HepG2 (cell line): ENCODE results near the gene TCN2. TPM values are rescaled to one million over a fixed set of nuclear protein-coding genes. Genes with fewer than 3 reads are reported as not detected.
A peak's percentile ranks its signal among the peaks of the same experiment; 100 is the strongest.
"Not testable (repeated sequence)": the region's sequence is repeated elsewhere in the genome, so short reads cannot be mapped to it uniquely, and the experiment has no call there.

Experiments
- ATAC-seq: fragments of 200-7000 bp; cut with Tn5 transposase; 3 replicates; pipeline ENCODE4 v1.9.1; 2020; ENCODE audit warnings: mild to moderate bottlenecking, moderate library complexity
- BruUV-seq: library from RNA; stranded (reverse); fragments of 400-500 nt; replicated peaks from 2 replicates; lab custom pipeline; 2021; lab: Mats Ljungman, UMichigan
- CTCF ChIA-PET: fragments of 300-600 bp; formaldehyde crosslinking; extraction: SDS; loops from one replicate; lab custom pipeline; 2021; ENCODE audit warnings: low total read pairs, inconsistent platforms, low intra/inter-chr PET ratio; lab: Yijun Ruan, JAX
- POLR2A ChIA-PET: fragments of 350-600 bp; sonication (Branson Sonifier 250); formaldehyde crosslinking; loops from one replicate; lab custom pipeline; 2020; ENCODE audit warnings: antibody characterized with exemption, inconsistent platforms; lab: Yijun Ruan, JAX
- DNase-seq: peaks from one replicate; pipeline ENCODE4 v3.0.0-alpha.2; 2015; ENCODE audit warnings: low spot score
- FAIRE-seq: peaks from 3 replicates; lab custom pipeline; 2011; peaks lifted over from hg19 to GRCh38; lab: Jason Lieb, UNC
- H2AFZ ChIP-seq: one replicate; pipeline ENCODE4 v1.6.1; 2011; ENCODE audit warnings: low read length, inconsistent platforms
- H3K27ac ChIP-seq: fragments of 300-600 bp; 3 replicates; pipeline ENCODE4 v1.8.0; 2011; ENCODE audit warnings: mixed run types, mild to moderate bottlenecking, mixed read lengths, low read length, inconsistent platforms; ENCODE audit not compliant: insufficient read depth; ENCODE audit errors: extremely low read length
- H3K27me3 ChIP-seq, 2 experiments: fragments of 200-600 bp in 1 of 2; 2 replicates in 1 of 2; 3 replicates in 1 of 2; pipeline versions ENCODE4 v1.6.0 to v1.8.0; 2011; ENCODE audit warnings: low read length in 2 of 2, mild to moderate bottlenecking in 2 of 2, moderate library complexity in 2 of 2, inconsistent platforms in 1 of 2; ENCODE audit not compliant: insufficient read depth in 2 of 2, control insufficient read depth in 1 of 2
- H3K36me3 ChIP-seq, 2 experiments: fragments of 200-600 bp in 1 of 2; replicated peaks in 1 of 2; 2 replicates in 1 of 2; 3 replicates in 1 of 2; pipeline versions ENCODE4 v1.5.1 to v1.8.0; 2011; ENCODE audit warnings: low read length in 2 of 2, inconsistent platforms in 1 of 2; ENCODE audit not compliant: insufficient read depth in 2 of 2, control insufficient read depth in 1 of 2
- H3K4me1 ChIP-seq: 2 replicates; pipeline ENCODE4 v1.5.1; 2012; ENCODE audit warnings: low read length, inconsistent platforms; ENCODE audit not compliant: insufficient read depth
- H3K4me2 ChIP-seq: 2 replicates; pipeline ENCODE4 v1.6.0; 2011; ENCODE audit warnings: low read depth, low read length, inconsistent platforms
- H3K4me3 ChIP-seq, 3 experiments: fragments of 200-600 bp in 1 of 3; sonication (generic), shearing (Covaris generic) in 1 of 3; replicated peaks in 1 of 3; 2 replicates each; pipeline ENCODE4 v1.5.1; 2011 to 2016; ENCODE audit warnings: low read length in 3 of 3, inconsistent platforms in 2 of 3, low read depth in 2 of 3, mild to moderate bottlenecking in 2 of 3, control low read depth in 1 of 3, mixed read lengths in 1 of 3; ENCODE audit not compliant: insufficient read depth in 1 of 3
- H3K79me2 ChIP-seq: one replicate; pipeline ENCODE4 v1.6.1; 2011; ENCODE audit warnings: low read length, inconsistent platforms; ENCODE audit not compliant: insufficient read depth
- H3K9ac ChIP-seq: 2 replicates; pipeline ENCODE4 v1.6.0; 2011; ENCODE audit warnings: mild to moderate bottlenecking, low read depth, low read length, inconsistent platforms; ENCODE audit not compliant: insufficient read depth
- H3K9me3 ChIP-seq: 2 replicates; pipeline ENCODE4 v1.5.1; 2012; ENCODE audit warnings: mild to moderate bottlenecking, low read length
- H4K20me1 ChIP-seq: 2 replicates; pipeline ENCODE4 v1.6.0; 2011; ENCODE audit warnings: inconsistent platforms, mild to moderate bottlenecking, low read length, moderate library complexity; ENCODE audit not compliant: insufficient read depth
- ATF7 ChIP-seq, 2 experiments: fragments of 450-650 bp in 1 of 2; sonication (generic) in 1 of 2; formaldehyde crosslinking in 1 of 2; IDR thresholded peaks; 2 replicates each; pipeline versions ENCODE4 v1.4.0 to v1.6.1; 2016 to 2020; ENCODE audit warnings: antibody characterized with exemption in 1 of 2, mild to moderate bottlenecking in 1 of 2, missing genetic modification reagents in 1 of 2
- CREB1 ChIP-seq, 2 experiments: fragments of 450-650 bp in 1 of 2; IDR thresholded peaks; 2 replicates each; pipeline ENCODE4 v1.6.1; 2016 to 2017; ENCODE audit warnings: control low read depth in 1 of 2, mild to moderate bottlenecking in 1 of 2, missing compliant biosample characterization in 1 of 2, missing genetic modification characterization in 1 of 2
- CTCF ChIP-seq: sonication (generic); formaldehyde crosslinking; IDR thresholded peaks from 2 replicates; pipeline ENCODE4 v1.5.0; 2020; ENCODE audit warnings: mild to moderate bottlenecking, missing genetic modification reagents, moderate library complexity
- STAG1 ChIP-seq: sonication (generic); formaldehyde crosslinking; IDR thresholded peaks from 2 replicates; pipeline ENCODE4 v1.4.0; 2020; ENCODE audit warnings: missing genetic modification reagents
- ZNF614 ChIP-seq: IDR thresholded peaks from 2 replicates; pipeline ENCODE4 v1.6.1; 2018; ENCODE audit warnings: missing biosample characterization, missing genetic modification reagents, inconsistent platforms, borderline replicate concordance
- WGBS: methylation state at CpG from one replicate; pipeline ENCODE4 v1.1.6; 2017; ENCODE audit warnings: low lambda C conversion rate; 5-methylcytosine and 5-hydroxymethylcytosine counted together
- in situ Hi-C: cut with HindIII; loops from 2 replicates; pipeline ENCODE4 v1.10.0; 2017; ENCODE audit warnings: low pct_unique_long_range_greater_than_20kb; ENCODE audit not compliant: extremely low pct_ligation_motif_present
- intact Hi-C: fragments of 100-400 bp; cut with micrococcal nuclease; formaldehyde crosslinking; loops from one replicate; pipeline ENCODE4 v1.10.0; 2022; ENCODE audit not compliant: unreplicated experiment
- polyA plus RNA-seq, 8 experiments: library from polyadenylated mRNA; depleted of rRNA in 3 of 8; stranded (reverse) in 7 of 8; unstranded in 1 of 8; fragments of >200 nt; fragmentation: Illumina TruSeq in 4 of 8; extraction: Trizol in 4 of 8; gene quantifications; 2 replicates each; pipeline versions ENCODE4 v1.2.1 to v1.2.3, GENCODE V29; 2011 to 2016; ENCODE audit warnings: low read depth in 4 of 8, missing spikeins in 1 of 8, mixed read lengths in 1 of 8; ENCODE audit not compliant: insufficient read depth in 1 of 8
- total RNA-seq, 5 experiments: library from RNA; depleted of rRNA; stranded (reverse); fragments of >200 nt; fragmentation: Illumina TruSeq; extraction: Trizol; gene quantifications; 2 replicates each; pipeline ENCODE4 v1.2.3, GENCODE V29; 2016; ENCODE audit warnings: low read depth in 1 of 5

TCN2 gene
- total and polyA plus RNA-seq, 2 of the 13 experiments (the other 11 are each of a cell fraction or from before 2014, with no cell fraction given): 0.29 to 0.31 TPM

- H3K9me3 ChIP-seq; FAIRE-seq; H3K36me3 ChIP-seq; H3K4me2 ChIP-seq; H3K79me2 ChIP-seq; H4K20me1 ChIP-seq; H3K27ac ChIP-seq; BruUV-seq; DNase-seq; in situ Hi-C loops; CTCF ChIA-PET; ATAC-seq; POLR2A ChIA-PET; H3K27me3 ChIP-seq; H3K9ac ChIP-seq; H3K4me3 ChIP-seq; intact Hi-C loops; H2AFZ ChIP-seq; TF ChIP-seq CREB1, ATF7 (CRISPR knock-in tag; IDR thresholded peaks at IDR 0.05): not testable (repeated sequence)
- WGBS: 61% methylated on average over 6 of the region's 6 CpGs
- H3K4me1 ChIP-seq: peaks cover 17% of the 10 kb centered on the region
- TF ChIP-seq CREB1 (IDR thresholded peaks at IDR 0.05): peak; percentile 96
- TF ChIP-seq ATF7 (IDR thresholded peaks at IDR 0.05): peak; percentile 96
Measured at GRCh38 chr22:30619909-30620308, 12.9 kb downstream of the TCN2 start.

GRCh38 chr22:30626413-30626812, 19.4 kb downstream of the TCN2 start:
- no TSS peak for BruUV-seq
- TF ChIP-seq CTCF (CRISPR knock-in tag) (peak; percentile 52), STAG1 (CRISPR knock-in tag) (peak; percentile 33), ZNF614 (CRISPR knock-in tag) (no peak)
- no peaks in the 10 kb centered on the region for H3K9me3 ChIP-seq
- DNase-seq (no peak), ATAC-seq (peak; percentile 67), FAIRE-seq (no peak)
- H3K79me2 ChIP-seq: no peaks in the 10 kb centered on the region
- no peaks in the 10 kb centered on the region for H4K20me1 ChIP-seq
- no peak overlapping the region for H2AFZ ChIP-seq
- H3K36me3 ChIP-seq: no peaks in the 10 kb centered on the region
- CTCF ChIA-PET: no interaction called here
- no peak overlapping the region for H3K4me2 ChIP-seq
- POLR2A ChIA-PET: no interaction called here
- H3K27me3 ChIP-seq: no peaks in the 10 kb centered on the region; a peak in 1 of 5 replicates
- no peaks in the 10 kb centered on the region for H3K4me1 ChIP-seq
- 47% methylated on average over 3 of the region's 5 CpGs for WGBS
- H3K4me3 ChIP-seq: no peak overlapping the region
- intact Hi-C loops: no loop called here
- H3K27ac ChIP-seq: no peak overlapping the region
- no peak overlapping the region for H3K9ac ChIP-seq
- in situ Hi-C loops: no loop called here
